Measurements from ENCODE around the gene HECTD4. TPM values are rescaled to one million over a fixed set of nuclear protein-coding genes. Genes with fewer than 3 reads are reported as not detected.
A peak's percentile ranks its signal among the peaks of the same experiment; 100 is the strongest.

Gene HECTD4
- total and polyA plus RNA-seq, 9 of the 15 experiments (the other 6 are each of a cell fraction or from before 2014, with no cell fraction given) = 3.5 to 33.3 (median 13.5) TPM

GRCh38 chr12:112214064-112214463 lies 168.2 kb downstream of the HECTD4 start (continued):
- TF ChIP-seq THRB (CRISPR knock-in tag; conservative IDR thresholded peaks at IDR 0.05) (no peak), EP400 (IDR thresholded peaks at IDR 0.05) (peak; percentile 42; the same call in 1 of the 2 replicates), PTRF (tag; IDR thresholded peaks at IDR 0.05) (no peak), TAF7 (tag; IDR thresholded peaks at IDR 0.05) (no peak), L3MBTL2 (IDR thresholded peaks at IDR 0.05) (peak; percentile 58; the same call in 1 of the 2 replicates), CEBPG (CRISPR knock-in tag; IDR thresholded peaks at IDR 0.05) (peak; percentile 78), CEBPG (tag; conservative IDR thresholded peaks at IDR 0.05 in 1 of 2, IDR thresholded peaks at IDR 0.05 in 1 of 2) (peak in 1 of 2 experiments; percentile 59; a peak in 2 of 4 replicates), ATF3 (IDR thresholded peaks at IDR 0.05) (peak; percentile 25; the same call in 1 of the 2 replicates), ATF3 (CRISPR knock-in tag; conservative IDR thresholded peaks at IDR 0.05) (no peak), XRCC5 (IDR thresholded peaks at IDR 0.05; ENCODE audit: low read depth, low read length) (no peak), ADNP (tag; IDR thresholded peaks at IDR 0.05) (no peak), OTX1 (CRISPR knock-in tag; IDR thresholded peaks at IDR 0.05) (no peak), MEIS2 (IDR thresholded peaks at IDR 0.05; ENCODE audit: partially characterized antibody) (peak; percentile 12), MYC (IDR thresholded peaks at IDR 0.05; ENCODE audit: low read depth, low read length) (peak; percentile 91), MYC (CRISPR knock-in tag; IDR thresholded peaks at IDR 0.05; ENCODE audit: borderline replicate concordance, low read depth) (no peak), PKNOX1 (IDR thresholded peaks at IDR 0.05) (peak; percentile 20; the same call in 1 of the 2 replicates), STAT5A (IDR thresholded peaks at IDR 0.05; ENCODE audit: borderline replicate concordance, low read length) (no peak), RBM14 (IDR thresholded peaks at IDR 0.05; ENCODE audit: borderline replicate concordance, insufficient read depth, low read depth, low read length) (no peak), GTF2A2 (tag; IDR thresholded peaks at IDR 0.05) (no peak), C11orf30 (IDR thresholded peaks at IDR 0.05; ENCODE audit: low read depth) (no peak), CBFA2T2 (conservative IDR thresholded peaks at IDR 0.05) (no peak), SUPT5H (IDR thresholded peaks at IDR 0.05) (no peak), MTF1 (CRISPR knock-in tag; IDR thresholded peaks at IDR 0.05; ENCODE audit: borderline replicate concordance) (no peak), TBP (optimal IDR thresholded peaks at IDR 0.05; ENCODE audit: low read depth, low read length) (no peak)

All from K562 (cell line).